HL-60 (cell line): Measurements from ENCODE around the gene LDB3.

Source experiments
- DNase-seq, 2 experiments: peaks; one replicate each; pipeline ENCODE4 v3.0.0-alpha.2; 2010 to 2020; ENCODE audit warnings: low read depth in 1 of 2, low spot score in 1 of 2
- H3K27ac ChIP-seq: fragments of 250-450 bp; sonication (Bioruptor Pico); replicated peaks from 2 replicates; pipeline ENCODE4 v1.5.1; 2020; ENCODE audit warnings: mild to moderate bottlenecking, moderate library complexity
- H3K27me3 ChIP-seq: fragments of 250-450 bp; sonication (Bioruptor Pico); 2 replicates; pipeline ENCODE4 v1.5.1; 2021; ENCODE audit warnings: mild to moderate bottlenecking, moderate library complexity; ENCODE audit not compliant: insufficient read depth, poor library complexity, severe bottlenecking
- H3K4me3 ChIP-seq: replicated peaks from 2 replicates; pipeline ENCODE4 v1.5.1; 2011; ENCODE audit warnings: mild to moderate bottlenecking, control low read depth, low read length; ENCODE audit not compliant: insufficient read depth
- GABPA ChIP-seq: IDR thresholded peaks from 2 replicates; pipeline ENCODE4 v1.6.1; 2012; ENCODE audit warnings: low read depth
- POLR2AphosphoS5 ChIP-seq: IDR thresholded peaks from 2 replicates; pipeline ENCODE4 v1.6.1; 2012; ENCODE audit warnings: low read depth
- SPI1 ChIP-seq: IDR thresholded peaks from 2 replicates; pipeline ENCODE4 v1.6.1; 2012; ENCODE audit warnings: low read depth, mild to moderate bottlenecking, borderline replicate concordance
- TF ChIP-seq, protein P1 (sequence below): IDR thresholded peaks from 2 replicates; pipeline ENCODE4 v1.6.1; 2012; ENCODE audit warnings: low read depth; ENCODE audit not compliant: insufficient replicate concordance
- TF ChIP-seq, protein P2 (sequence below): IDR thresholded peaks from one replicate; pipeline ENCODE4 v1.5.1; 2011; ENCODE audit warnings: low read length, control low read depth, inconsistent platforms; ENCODE audit not compliant: insufficient read depth

LDB3 gene

DNA sequence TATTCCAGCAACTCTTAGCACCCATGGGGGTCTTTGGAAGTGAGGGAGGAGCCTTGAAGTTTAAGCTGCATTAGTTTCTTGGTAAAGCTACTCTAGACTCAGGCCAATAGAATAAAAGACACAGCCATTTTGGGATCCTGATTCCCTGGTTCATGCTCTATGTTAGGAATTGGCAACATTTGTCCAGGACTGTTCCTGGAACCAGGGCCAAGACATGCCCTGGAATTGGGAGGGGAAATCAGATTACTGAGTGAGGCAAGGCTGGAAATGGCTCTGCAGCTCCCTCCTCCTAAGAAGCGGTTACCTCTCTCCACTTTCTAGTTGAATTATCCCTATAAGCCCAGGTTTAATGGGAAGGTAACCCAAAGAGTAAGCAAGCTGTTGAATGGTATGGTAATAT lies 73.9 kb downstream of the LDB3 start:
- Histone ChIP-seq H3K27ac (no peak overlapping the region), H3K4me3 (no peak overlapping the region), H3K27me3 (no peaks in the 10 kb centered on the region)
- TF ChIP-seq, protein P1, sequence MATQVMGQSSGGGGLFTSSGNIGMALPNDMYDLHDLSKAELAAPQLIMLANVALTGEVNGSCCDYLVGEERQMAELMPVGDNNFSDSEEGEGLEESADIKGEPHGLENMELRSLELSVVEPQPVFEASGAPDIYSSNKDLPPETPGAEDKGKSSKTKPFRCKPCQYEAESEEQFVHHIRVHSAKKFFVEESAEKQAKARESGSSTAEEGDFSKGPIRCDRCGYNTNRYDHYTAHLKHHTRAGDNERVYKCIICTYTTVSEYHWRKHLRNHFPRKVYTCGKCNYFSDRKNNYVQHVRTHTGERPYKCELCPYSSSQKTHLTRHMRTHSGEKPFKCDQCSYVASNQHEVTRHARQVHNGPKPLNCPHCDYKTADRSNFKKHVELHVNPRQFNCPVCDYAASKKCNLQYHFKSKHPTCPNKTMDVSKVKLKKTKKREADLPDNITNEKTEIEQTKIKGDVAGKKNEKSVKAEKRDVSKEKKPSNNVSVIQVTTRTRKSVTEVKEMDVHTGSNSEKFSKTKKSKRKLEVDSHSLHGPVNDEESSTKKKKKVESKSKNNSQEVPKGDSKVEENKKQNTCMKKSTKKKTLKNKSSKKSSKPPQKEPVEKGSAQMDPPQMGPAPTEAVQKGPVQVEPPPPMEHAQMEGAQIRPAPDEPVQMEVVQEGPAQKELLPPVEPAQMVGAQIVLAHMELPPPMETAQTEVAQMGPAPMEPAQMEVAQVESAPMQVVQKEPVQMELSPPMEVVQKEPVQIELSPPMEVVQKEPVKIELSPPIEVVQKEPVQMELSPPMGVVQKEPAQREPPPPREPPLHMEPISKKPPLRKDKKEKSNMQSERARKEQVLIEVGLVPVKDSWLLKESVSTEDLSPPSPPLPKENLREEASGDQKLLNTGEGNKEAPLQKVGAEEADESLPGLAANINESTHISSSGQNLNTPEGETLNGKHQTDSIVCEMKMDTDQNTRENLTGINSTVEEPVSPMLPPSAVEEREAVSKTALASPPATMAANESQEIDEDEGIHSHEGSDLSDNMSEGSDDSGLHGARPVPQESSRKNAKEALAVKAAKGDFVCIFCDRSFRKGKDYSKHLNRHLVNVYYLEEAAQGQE: no peak
- TF ChIP-seq, protein P2, sequence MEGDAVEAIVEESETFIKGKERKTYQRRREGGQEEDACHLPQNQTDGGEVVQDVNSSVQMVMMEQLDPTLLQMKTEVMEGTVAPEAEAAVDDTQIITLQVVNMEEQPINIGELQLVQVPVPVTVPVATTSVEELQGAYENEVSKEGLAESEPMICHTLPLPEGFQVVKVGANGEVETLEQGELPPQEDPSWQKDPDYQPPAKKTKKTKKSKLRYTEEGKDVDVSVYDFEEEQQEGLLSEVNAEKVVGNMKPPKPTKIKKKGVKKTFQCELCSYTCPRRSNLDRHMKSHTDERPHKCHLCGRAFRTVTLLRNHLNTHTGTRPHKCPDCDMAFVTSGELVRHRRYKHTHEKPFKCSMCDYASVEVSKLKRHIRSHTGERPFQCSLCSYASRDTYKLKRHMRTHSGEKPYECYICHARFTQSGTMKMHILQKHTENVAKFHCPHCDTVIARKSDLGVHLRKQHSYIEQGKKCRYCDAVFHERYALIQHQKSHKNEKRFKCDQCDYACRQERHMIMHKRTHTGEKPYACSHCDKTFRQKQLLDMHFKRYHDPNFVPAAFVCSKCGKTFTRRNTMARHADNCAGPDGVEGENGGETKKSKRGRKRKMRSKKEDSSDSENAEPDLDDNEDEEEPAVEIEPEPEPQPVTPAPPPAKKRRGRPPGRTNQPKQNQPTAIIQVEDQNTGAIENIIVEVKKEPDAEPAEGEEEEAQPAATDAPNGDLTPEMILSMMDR: no peak
- TF ChIP-seq SPI1 (no peak), POLR2AphosphoS5 (no peak)
- no peak for DNase-seq

DNA sequence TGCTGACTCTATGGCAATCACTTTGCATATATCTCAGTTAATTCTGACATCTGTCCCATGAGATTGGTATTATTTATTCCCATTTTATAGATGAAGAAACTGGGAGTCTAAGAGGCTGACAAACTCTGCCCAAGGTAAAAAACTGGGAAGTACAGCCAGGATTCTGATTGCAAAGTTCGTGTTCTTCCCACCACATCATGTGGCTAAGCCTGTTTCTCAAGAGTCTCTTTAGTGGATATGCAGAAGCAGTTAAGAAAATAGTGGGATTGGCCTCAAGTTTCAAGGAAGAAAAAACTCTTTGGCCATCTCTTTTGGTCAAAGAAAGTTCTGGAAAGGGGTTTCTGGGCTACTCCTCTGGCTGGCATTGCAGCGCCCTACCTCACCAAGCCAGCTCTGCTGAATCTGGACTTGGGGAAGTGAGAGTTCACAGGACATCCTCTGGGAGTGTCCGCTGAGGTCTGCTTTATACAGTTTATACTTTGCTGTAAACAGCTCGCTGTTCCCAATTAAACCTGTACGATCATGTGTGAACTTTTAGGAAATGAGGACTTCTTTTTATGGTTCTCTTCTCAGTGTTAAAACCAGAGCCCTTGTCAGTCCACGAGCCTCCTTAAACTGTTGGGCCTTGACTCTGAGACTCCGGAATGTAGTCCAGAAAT lies 75.9 kb downstream of the LDB3 start:
- Histone ChIP-seq H3K27ac (no peak overlapping the region), H3K27me3 (no peaks in the 10 kb centered on the region), H3K4me3 (no peak overlapping the region)
- DNase-seq: no peak
- TF ChIP-seq, protein P1: no peak
- no peak for TF ChIP-seq GABPA

DNA sequence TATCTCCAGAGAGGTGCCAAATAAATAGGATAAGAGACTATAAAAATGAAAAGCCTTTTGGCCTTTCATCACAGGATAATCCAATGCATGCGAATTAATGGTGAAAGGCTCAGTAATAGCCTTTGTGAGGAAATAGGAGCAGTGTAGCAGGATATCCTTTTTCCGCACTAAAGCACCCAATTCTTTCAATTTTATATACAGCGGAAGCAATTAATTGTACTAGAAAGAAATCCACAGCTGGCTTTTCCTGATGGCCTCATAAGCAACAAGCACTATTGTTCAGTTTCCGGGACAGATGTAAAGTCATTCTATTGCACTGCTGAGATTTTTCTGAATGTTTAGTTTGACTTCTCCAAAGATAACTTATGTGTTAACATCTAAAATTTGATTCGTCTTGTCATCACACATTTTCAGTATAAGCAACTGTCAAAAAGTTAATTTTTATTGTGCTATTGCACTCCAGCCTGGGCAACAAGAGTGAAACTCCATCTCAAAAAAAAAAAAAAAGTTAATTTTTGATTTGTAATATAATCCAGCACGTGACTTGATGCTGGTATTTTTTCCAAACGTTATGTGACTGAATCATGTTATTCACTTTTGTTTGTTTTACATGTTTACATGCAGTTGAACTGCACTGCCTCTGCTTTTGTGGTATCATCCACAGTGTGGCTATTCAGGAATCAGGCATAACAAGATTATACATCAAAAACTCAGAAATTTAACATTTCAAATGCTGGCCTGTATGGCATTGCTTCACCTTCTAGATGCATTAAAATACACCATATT lies 79.7 kb downstream of the LDB3 start:
- DNase-seq: no peak
- no peak for TF ChIP-seq GABPA
- TF ChIP-seq, protein P1: no peak
- TF ChIP-seq SPI1: no peak
- no peak for TF ChIP-seq POLR2AphosphoS5
- TF ChIP-seq, protein P2: no peak
- Histone ChIP-seq H3K27me3 (no peaks in the 10 kb centered on the region), H3K4me3 (no peak overlapping the region), H3K27ac (no peak overlapping the region)
